GM12874 (cell line): ENCODE data around the gene HOXA7.

Experiments
- TF ChIP-seq, protein P1 (sequence below): IDR thresholded peaks from 2 replicates; pipeline ENCODE4 v1.5.1; 2011; ENCODE audit warnings: low read depth, mild to moderate bottlenecking, control low read depth, low read length, moderate library complexity; ENCODE audit not compliant: insufficient read depth

Gene HOXA7

DNA sequence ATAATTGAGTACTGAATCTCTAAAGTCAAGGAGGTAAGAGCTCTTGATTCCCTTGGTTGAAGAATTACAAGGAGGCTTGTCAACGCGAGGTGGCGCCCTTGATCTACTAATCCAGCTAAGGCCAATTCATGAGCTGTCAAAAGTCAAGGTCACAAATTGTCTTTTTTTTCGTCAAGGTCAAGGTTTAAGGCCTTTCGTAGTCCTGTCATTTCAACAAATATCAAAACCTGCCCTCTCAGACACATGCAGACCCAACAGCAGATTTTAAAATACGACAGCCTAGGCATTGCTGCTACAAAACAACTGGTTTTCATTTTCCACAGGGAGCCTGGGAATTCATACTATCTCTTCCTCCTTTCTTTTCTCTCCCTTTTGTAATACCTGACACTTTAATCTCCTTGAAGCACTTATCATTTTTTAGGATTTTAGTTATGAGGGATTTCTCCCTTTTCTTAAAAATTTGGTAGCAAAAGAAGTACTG lies 39.9 kb upstream of the HOXA7 start:
- TF ChIP-seq, protein P1, sequence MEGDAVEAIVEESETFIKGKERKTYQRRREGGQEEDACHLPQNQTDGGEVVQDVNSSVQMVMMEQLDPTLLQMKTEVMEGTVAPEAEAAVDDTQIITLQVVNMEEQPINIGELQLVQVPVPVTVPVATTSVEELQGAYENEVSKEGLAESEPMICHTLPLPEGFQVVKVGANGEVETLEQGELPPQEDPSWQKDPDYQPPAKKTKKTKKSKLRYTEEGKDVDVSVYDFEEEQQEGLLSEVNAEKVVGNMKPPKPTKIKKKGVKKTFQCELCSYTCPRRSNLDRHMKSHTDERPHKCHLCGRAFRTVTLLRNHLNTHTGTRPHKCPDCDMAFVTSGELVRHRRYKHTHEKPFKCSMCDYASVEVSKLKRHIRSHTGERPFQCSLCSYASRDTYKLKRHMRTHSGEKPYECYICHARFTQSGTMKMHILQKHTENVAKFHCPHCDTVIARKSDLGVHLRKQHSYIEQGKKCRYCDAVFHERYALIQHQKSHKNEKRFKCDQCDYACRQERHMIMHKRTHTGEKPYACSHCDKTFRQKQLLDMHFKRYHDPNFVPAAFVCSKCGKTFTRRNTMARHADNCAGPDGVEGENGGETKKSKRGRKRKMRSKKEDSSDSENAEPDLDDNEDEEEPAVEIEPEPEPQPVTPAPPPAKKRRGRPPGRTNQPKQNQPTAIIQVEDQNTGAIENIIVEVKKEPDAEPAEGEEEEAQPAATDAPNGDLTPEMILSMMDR = peak; percentile 63

DNA sequence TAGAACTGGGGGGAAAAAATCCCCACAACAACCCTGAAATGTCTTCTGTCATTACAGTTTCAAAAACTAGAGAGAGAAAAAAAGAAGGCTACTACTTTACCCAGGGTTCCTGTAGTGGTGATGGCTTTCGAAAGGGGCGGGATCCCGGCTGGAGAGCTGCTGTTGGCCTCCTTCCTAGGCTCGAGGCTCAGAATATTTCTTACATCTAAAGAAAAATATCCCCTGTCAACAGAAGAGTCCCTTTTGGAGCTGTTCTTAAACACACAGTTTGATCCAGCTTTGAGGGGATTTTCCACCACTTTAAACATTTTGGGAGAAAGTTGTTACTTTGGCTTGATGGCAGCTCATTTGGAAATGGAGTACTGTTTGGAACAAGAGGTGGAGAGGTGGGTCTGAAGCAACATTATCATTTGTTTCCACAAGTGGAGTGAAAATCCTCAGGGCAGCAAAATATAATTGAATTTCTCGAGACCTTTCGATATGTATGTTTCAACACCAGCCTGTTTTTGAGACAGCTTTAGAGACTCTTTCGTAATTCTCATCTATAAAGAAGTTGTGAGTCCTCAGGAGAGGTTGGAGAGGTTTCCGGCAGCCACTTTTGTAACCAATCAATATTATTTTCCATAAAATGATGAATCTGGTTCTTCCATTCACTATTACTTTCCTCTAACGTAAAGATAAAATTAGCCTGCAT lies 38.4 kb upstream of the HOXA7 start:
- TF ChIP-seq, protein P1 = no peak

DNA sequence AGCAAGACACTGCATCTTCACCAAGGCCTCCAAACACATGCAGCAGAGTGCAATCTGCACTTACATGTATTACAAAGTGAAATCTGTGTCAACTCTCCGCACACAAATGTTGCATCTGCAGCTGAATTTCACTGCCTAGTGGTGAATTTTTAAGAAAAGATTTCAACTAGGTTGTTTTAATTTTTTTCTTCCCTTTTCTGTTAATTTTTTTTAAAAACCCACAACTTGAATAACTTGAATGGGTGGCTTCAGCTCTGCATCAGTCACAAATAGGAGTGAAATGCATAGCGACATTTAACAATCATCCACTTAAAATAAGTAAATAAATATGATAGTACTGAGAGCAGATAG lies 37.5 kb upstream of the HOXA7 start:
- TF ChIP-seq, protein P1 = no peak

DNA sequence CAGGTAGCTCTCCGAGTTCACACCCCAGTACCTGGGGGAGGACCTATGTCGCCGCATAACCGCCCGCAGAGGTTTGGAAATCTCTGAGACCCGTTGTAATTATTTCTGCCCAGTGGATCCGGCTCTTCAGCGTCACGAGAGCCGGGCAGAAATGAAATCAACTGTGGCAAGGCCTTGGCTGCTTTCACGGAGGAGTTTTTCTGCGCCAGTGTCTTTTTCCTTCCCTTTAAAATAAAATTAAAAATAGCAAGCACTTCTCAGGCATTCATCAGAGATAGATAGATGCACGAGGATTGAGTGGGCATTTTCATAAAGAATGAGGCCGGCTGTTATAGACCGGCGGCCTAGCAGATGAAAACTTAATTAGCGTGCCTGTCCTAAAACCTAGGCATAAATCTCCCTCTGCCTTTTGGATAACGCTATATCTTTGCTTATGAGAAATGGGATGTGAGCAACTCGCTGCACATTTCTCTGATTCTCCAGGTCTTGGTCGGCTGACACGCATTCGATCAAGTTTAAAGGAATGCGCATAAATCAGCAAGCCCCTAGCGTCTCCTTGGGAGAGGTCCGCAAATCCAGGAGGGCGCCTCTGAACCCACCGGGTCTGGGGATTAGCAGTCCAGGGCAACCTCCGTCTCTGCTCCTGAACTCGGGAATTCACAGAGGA lies 37.0 kb upstream of the HOXA7 start:
- TF ChIP-seq, protein P1 = no peak

DNA sequence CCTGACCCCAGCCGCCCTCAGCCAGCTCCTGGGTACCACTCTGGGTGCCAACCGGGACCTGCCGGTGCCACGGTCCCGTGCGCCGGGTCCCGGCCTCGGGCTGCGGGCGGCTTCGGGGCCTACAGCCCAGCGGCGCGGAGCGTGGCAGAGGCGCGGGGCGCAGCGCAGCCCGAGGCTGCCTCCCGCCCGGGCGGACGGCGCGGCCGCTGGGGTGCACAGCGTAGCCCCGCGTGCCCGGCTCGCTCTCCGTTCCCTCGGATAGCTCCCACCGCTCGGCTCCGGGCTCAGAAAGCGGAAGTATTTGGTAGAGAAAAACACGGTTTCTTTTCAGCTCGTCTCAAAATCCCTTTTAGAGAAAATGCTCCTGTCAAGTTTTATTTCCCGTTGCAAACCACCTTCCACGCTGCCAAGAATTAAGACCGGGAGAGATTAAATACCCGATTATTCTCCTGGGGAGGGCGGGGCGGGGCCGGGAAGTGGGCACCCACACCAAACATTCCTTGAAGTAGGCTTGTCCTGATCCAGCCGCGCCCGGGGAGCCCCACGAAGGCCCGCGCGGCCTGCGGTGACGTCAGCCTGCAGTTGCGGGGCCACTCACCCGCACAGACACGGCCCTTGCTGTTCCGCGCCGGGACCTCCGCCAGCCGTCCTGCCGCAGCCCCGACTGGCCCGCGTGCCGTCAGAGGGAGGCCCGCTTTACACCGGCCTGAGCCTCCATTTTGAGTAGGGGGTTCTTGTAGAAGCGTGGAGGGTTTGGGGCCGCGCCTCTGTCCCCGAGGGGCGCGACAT lies 36.3 kb upstream of the HOXA7 start:
- TF ChIP-seq, protein P1 = no peak

DNA sequence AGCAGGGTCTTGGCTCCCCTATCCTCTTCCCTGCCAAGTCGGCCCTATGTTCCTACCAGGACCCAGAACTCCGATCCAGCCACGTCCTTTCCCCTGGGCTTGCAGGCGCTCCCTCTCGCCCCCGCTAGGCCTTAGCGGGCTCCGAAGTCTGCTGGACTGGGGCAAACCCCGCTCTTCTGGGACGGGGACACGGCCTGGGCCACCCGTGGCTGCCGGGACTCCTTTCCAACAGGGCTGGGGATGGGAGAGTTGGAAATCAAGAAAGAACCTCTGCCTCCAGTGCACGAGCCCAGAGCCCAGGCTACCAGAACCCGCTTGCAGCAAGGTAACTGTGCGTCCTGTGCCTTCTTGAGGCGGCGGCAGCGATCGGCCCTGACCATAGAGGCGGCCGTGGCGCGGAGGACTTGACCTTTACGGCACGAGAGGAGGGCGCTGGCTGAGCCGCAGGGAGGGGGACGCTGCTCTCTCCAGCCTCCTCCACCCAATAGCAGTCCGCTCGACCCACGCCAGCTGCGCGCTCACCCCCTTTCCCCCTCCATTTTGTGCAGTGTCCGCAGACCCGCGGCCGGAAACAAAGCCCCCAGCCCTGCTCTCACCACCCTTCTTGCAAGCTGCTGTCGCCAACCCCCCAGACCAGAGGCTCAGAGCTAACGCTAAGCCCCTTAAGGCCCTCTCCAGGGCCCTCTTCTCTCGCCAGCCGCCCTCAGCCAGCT lies 35.5 kb upstream of the HOXA7 start:
- TF ChIP-seq, protein P1 = no peak
